K562 (cell line): ENCODE measurements around the gene PIP4K2A. TPM values are rescaled to one million over a fixed set of nuclear protein-coding genes. Genes with fewer than 3 reads are reported as not detected.

Experiments
- BCL6 ChIP-seq: fragments of 250-450 bp; sonication (Bioruptor Pico); IDR thresholded peaks from 2 replicates; pipeline ENCODE4 v1.4.0; 2020
- CREM ChIP-seq: IDR thresholded peaks from 2 replicates; pipeline ENCODE4 v1.6.1; 2014; ENCODE audit warnings: antibody characterized with exemption, low read depth
- PHB2 ChIP-seq: fragments of 450-650 bp; IDR thresholded peaks from 2 replicates; pipeline ENCODE4 v1.6.1; 2017; ENCODE audit warnings: low read depth
- PTTG1 ChIP-seq: fragments of 450-650 bp; IDR thresholded peaks from 2 replicates; pipeline ENCODE4 v1.6.1; 2016; ENCODE audit warnings: low read depth, mild to moderate bottlenecking, missing genetic modification characterization, missing compliant biosample characterization
- SIN3A ChIP-seq, 2 experiments: fragments of 150-350 bp in 1 of 2; IDR thresholded peaks; 2 replicates each; pipeline ENCODE4 v1.6.1; 2011 to 2016; ENCODE audit warnings: borderline replicate concordance in 2 of 2, low read depth in 2 of 2, low read length in 2 of 2, mild to moderate bottlenecking in 2 of 2, moderate library complexity in 2 of 2; ENCODE audit not compliant: control insufficient read depth in 1 of 2
- TBP ChIP-seq: optimal IDR thresholded peaks from 2 replicates; pipeline ENCODE3; 2011; ENCODE audit warnings: low read depth, low read length, improper control_type of control experiment
- ZNF175 ChIP-seq: fragments of 200-800 bp; sonication (Bioruptor generic); IDR thresholded peaks from 2 replicates; pipeline ENCODE4 v1.6.1; 2016; ENCODE audit warnings: low read depth, mild to moderate bottlenecking, missing genetic modification characterization, missing compliant biosample characterization
- ZNF324 ChIP-seq: fragments of 250-450 bp; sonication (Bioruptor Pico); IDR thresholded peaks from 2 replicates; pipeline ENCODE4 v1.4.0; 2020; ENCODE audit warnings: mild to moderate bottlenecking
- ZNF717 ChIP-seq: fragments of 250-450 bp; sonication (Bioruptor Pico); IDR thresholded peaks from 2 replicates; pipeline ENCODE4 v1.5.0; 2021
- polyA plus RNA-seq, 8 experiments: library from polyadenylated mRNA; depleted of rRNA in 4 of 8; stranded (reverse) in 5 of 8; unstranded in 3 of 8; fragments of >200 nt; fragmentation: Nextera tagmentation in 2 of 8; fragmentation: Illumina TruSeq in 1 of 8; extraction: Ambion mirVana in 2 of 8; extraction: Trizol in 1 of 8; gene quantifications; 2 replicates each; pipeline versions ENCODE4 v1.2.1 to v1.2.3, GENCODE V29; 2011 to 2014; ENCODE audit warnings: inconsistent platforms in 1 of 8, missing spikeins in 1 of 8
- total RNA-seq, 7 experiments: library from RNA; depleted of rRNA in 6 of 7; stranded (reverse); fragments of >200 nt in 6 of 7; fragmentation: Illumina TruSeq in 2 of 7; extraction: Trizol in 2 of 7; gene quantifications; 2 replicates each; pipeline versions ENCODE4 v1.2.1 to v1.2.3, GENCODE V29; 2011 to 2021; ENCODE audit warnings: low replicate concordance in 1 of 7
- TF ChIP-seq, protein P1 (sequence below): fragments of 450-650 bp; conservative IDR thresholded peaks from 2 replicates; pipeline ENCODE4 v1.6.1; 2016; ENCODE audit warnings: missing genetic modification characterization, low read depth, mild to moderate bottlenecking, control low read depth, missing compliant biosample characterization
- TF ChIP-seq, protein P2 (sequence below): fragments of 250-450 bp; sonication (Bioruptor Pico); IDR thresholded peaks from 2 replicates; pipeline ENCODE4 v1.4.0; 2020
- TF ChIP-seq, protein P3 (sequence below), 3 experiments: fragments of 200-800 bp in 1 of 3; sonication (Bioruptor generic) in 1 of 3; sonication (generic) in 1 of 3; formaldehyde crosslinking in 1 of 3; IDR thresholded peaks; 2 replicates each; pipeline versions ENCODE4 v1.6.1 to v1.8.0; 2016 to 2022; ENCODE audit warnings: mild to moderate bottlenecking in 2 of 3, missing compliant biosample characterization in 2 of 3, missing genetic modification characterization in 2 of 3, missing genetic modification reagents in 1 of 3
- TF ChIP-seq, protein P4 (sequence below): fragments of 450-650 bp; formaldehyde crosslinking; IDR thresholded peaks from 2 replicates; pipeline ENCODE4 v1.4.0; 2020; ENCODE audit warnings: mild to moderate bottlenecking
- TF ChIP-seq, protein P5 (sequence below): fragments of 250-450 bp; sonication (Bioruptor Pico); IDR thresholded peaks from 2 replicates; pipeline ENCODE4 v1.4.0; 2020; ENCODE audit warnings: mild to moderate bottlenecking, moderate library complexity

Gene PIP4K2A
- total and polyA plus RNA-seq, 9 of the 15 experiments (the other 6 are each of a cell fraction or from before 2014, with no cell fraction given), result 35.6 to 117 (median 71.9) TPM

DNA sequence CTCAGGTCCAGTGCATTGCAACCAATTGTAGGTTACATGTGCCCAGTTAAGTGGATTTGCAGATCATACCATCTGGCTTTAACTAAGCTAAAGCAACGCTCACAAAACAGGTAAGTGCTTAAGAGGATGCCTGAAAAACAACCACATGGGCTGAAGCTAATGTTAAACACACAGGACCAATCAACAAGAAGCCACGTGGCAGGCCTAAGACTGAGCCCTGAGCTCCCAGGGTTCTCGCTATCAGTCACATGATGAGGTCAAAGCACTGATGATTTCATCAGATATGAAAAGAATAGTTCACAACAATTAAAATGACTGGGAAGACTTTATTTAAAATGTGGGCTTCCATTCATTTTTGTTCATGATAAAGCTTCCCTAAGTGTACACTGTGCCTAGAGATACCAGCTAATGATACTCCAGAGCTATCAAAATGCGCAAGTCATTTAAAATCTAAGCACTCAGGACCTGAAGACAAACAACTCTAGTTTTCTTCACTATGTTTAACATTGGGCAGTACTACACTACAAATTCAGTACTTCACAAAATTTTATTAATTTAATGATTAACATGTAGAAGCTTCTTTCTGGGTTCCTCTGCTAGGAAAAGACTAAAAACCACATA is 90.6 kb downstream of the PIP4K2A start (continued):
- TF ChIP-seq PTTG1 (no peak), ZNF717 (CRISPR knock-in tag) (no peak), SIN3A (IDR thresholded peaks at IDR 0.05; ENCODE audit: borderline replicate concordance in 2 of 2, control insufficient read depth in 1 of 2, low read depth in 2 of 2, low read length in 2 of 2) (no peak), BCL6 (CRISPR knock-in tag) (no peak), CREM (no peak), TBP (no peak), PHB2 (no peak), ZNF324 (CRISPR knock-in tag) (no peak), ZNF175 (CRISPR knock-in tag) (no peak)
- TF ChIP-seq, protein P1, sequence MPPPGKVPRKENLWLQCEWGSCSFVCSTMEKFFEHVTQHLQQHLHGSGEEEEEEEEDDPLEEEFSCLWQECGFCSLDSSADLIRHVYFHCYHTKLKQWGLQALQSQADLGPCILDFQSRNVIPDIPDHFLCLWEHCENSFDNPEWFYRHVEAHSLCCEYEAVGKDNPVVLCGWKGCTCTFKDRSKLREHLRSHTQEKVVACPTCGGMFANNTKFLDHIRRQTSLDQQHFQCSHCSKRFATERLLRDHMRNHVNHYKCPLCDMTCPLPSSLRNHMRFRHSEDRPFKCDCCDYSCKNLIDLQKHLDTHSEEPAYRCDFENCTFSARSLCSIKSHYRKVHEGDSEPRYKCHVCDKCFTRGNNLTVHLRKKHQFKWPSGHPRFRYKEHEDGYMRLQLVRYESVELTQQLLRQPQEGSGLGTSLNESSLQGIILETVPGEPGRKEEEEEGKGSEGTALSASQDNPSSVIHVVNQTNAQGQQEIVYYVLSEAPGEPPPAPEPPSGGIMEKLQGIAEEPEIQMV (tag), result no peak
- TF ChIP-seq, protein P2, sequence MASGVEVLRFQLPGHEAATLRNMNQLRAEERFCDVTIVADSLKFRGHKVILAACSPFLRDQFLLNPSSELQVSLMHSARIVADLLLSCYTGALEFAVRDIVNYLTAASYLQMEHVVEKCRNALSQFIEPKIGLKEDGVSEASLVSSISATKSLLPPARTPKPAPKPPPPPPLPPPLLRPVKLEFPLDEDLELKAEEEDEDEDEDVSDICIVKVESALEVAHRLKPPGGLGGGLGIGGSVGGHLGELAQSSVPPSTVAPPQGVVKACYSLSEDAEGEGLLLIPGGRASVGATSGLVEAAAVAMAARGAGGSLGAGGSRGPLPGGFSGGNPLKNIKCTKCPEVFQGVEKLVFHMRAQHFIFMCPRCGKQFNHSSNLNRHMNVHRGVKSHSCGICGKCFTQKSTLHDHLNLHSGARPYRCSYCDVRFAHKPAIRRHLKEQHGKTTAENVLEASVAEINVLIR, result no peak
- TF ChIP-seq, protein P3, sequence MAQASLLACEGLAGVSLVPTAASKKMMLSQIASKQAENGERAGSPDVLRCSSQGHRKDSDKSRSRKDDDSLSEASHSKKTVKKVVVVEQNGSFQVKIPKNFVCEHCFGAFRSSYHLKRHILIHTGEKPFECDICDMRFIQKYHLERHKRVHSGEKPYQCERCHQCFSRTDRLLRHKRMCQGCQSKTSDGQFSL (CRISPR knock-in tag; IDR thresholded peaks at IDR 0.05), result no peak
- TF ChIP-seq, protein P3 (tag; IDR thresholded peaks at IDR 0.05), result no peak
- TF ChIP-seq, protein P4, sequence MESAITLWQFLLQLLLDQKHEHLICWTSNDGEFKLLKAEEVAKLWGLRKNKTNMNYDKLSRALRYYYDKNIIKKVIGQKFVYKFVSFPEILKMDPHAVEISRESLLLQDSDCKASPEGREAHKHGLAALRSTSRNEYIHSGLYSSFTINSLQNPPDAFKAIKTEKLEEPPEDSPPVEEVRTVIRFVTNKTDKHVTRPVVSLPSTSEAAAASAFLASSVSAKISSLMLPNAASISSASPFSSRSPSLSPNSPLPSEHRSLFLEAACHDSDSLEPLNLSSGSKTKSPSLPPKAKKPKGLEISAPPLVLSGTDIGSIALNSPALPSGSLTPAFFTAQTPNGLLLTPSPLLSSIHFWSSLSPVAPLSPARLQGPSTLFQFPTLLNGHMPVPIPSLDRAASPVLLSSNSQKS (CRISPR knock-in tag), result no peak
- TF ChIP-seq, protein P5, sequence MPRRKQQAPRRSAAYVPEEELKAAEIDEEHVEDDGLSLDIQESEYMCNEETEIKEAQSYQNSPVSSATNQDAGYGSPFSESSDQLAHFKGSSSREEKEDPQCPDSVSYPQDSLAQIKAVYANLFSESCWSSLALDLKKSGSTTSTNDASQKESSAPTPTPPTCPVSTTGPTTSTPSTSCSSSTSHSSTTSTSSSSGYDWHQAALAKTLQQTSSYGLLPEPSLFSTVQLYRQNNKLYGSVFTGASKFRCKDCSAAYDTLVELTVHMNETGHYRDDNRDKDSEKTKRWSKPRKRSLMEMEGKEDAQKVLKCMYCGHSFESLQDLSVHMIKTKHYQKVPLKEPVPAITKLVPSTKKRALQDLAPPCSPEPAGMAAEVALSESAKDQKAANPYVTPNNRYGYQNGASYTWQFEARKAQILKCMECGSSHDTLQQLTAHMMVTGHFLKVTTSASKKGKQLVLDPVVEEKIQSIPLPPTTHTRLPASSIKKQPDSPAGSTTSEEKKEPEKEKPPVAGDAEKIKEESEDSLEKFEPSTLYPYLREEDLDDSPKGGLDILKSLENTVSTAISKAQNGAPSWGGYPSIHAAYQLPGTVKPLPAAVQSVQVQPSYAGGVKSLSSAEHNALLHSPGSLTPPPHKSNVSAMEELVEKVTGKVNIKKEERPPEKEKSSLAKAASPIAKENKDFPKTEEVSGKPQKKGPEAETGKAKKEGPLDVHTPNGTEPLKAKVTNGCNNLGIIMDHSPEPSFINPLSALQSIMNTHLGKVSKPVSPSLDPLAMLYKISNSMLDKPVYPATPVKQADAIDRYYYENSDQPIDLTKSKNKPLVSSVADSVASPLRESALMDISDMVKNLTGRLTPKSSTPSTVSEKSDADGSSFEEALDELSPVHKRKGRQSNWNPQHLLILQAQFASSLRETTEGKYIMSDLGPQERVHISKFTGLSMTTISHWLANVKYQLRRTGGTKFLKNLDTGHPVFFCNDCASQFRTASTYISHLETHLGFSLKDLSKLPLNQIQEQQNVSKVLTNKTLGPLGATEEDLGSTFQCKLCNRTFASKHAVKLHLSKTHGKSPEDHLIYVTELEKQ, result no peak
